RPMI7951 (cell line): ENCODE measurements around the gene SH3BP4. TPM values are rescaled to one million over a fixed set of nuclear protein-coding genes. Genes with fewer than 3 reads are reported as not detected.
A peak's percentile ranks its signal among the peaks of the same experiment; 100 is the strongest.

Experiments
- DNase-seq: peaks from one replicate; pipeline ENCODE4 v3.0.0-alpha.2; 2012; ENCODE audit warnings: low read depth
- total RNA-seq: library from RNA; depleted of rRNA; stranded (reverse); fragments of >200 nt; shearing (Covaris generic); gene quantifications from 2 replicates; pipeline ENCODE4 v1.2.3, GENCODE V29; 2014

SH3BP4 gene
- total RNA-seq, 1 experiment from 2014 or later: 86.6 TPM

- DNase-seq: no peak
Observed at GRCh38 chr2:235041918-235042575, 90.2 kb downstream of the SH3BP4 start.

- no peak for DNase-seq
Observed at GRCh38 chr2:235042576-235043515, 91.0 kb downstream of the SH3BP4 start.

GRCh38 chr2:235043762-235044500 lies 92.1 kb downstream of the SH3BP4 start:
- DNase-seq: no peak

- no peak for DNase-seq
Observed at GRCh38 chr2:235044501-235045271, 92.9 kb downstream of the SH3BP4 start.

DNA sequence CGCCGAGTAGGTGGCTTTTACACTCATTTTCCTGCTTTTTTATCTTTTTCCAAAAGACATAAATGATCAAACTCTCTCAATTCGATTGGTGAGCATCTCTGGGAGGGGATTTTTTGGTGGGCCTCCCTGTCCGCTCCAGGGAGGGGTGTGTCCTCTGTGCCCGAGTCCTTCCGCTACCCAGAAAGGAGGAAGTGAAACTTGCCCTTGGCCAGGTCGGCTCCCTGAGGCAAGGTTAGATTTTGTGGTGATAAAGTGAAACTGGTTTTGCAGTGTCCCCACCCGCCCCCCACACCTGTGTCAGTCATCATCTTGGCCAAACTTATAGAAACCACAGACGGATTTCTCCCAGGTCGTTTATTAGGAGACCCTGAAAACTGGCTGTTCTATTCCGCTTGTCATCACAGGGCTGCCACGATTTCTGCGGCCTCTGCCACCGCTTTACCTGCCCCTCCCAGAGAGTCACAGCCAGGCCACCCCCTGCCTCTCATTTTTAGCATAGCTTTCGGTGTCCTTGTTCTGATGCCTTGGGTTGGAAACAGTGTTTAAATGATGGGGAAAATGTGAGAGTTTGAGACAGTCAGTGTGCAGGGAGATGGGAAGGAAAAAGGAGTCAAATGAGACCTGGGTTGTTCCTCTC lies 93.6 kb downstream of the SH3BP4 start:
- DNase-seq: no peak

DNA sequence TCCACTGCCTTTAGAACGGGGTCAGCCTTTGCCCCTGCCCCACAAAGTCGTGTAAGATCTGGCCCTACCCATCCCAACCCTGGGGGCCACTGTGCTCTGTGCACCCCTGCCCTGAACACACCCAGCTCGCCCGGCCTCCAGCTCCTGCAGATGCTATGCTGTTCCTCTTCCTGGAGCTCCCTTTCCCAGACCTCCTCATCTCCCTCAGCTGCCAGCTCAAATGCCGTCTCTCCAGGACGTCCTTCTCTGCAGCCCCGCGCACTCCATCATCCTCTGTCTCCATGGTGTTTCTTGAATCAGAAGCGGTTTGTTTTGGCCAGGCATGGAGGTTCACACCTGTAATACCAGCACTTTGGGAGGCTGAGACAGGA lies 94.1 kb downstream of the SH3BP4 start:
- no peak for DNase-seq

- DNase-seq: no peak
Observed at GRCh38 chr2:235046589-235046988, 94.8 kb downstream of the SH3BP4 start.

DNA sequence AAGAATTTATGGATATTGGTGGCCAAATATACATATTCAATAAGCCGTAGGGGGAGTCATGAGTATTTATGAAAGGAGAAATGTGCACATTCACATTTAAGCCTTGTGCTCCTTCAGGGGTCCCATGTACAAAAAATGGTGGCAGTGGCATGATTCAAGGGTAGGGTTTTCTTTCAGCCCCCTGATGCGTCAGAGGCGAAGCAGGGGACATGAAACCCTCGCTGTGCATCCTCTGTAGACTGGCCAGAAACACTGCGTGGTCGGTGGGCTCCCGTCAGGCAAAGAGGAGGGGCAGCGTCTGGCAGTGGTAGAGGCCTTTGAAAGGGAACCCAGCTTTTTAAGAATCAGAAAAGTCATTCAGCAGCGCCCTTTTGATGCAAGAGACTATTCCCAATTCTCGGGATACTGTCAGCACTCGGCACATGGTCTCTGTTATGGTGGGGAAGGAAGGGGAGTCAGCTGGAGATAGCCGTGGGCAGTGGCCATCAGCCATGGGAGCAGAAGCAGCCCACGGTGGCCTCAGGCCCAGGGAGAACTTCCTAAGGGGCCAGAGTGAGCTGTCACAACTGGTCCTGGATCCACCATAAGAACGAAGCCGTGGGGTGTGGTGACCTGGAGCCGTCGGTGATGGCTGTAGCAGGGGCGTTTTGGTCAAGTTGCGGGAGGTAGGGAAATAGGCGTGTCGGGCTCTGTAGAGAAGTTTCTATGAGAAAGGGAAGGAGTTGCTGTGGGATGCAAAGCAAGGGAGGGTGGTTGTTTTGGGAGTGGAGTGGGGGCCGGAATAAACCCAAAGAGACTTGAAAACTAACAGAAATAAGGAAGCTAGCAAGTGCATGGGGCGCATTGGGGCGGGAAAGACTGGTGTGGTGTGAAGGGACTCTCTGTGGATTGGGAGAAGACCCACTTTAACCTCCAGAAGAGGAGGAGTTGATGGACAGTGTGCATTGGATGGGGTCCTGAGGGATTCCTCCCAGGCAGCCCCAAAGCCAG lies 95.6 kb downstream of the SH3BP4 start:
- DNase-seq: no peak

DNA sequence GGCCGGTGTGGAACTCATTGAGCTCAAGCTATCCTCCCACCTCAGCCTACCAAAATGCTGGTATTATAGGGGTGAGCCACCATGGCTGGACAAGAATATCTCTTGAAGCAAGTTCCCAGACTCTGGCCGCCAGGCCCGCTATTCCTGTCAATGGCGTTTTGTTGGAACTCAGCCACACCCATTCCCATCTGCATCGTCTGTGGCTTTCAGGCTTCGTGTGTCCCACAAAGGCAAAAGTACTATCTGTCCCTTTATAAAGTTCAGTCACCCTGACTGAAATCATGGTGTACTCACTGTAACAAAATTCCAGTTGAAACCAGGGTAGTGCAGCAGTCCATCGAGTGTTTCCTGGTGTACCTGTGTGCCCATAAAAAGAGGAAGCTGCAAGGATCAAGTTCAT lies 96.7 kb downstream of the SH3BP4 start:
- peak; percentile 57 for DNase-seq

- DNase-seq: no peak
Observed at GRCh38 chr2:235049069-235049468, 97.3 kb downstream of the SH3BP4 start.

GRCh38 chr2:235049719-235050118 lies 97.9 kb downstream of the SH3BP4 start:
- DNase-seq: no peak

GRCh38 chr2:235050980-235051351 lies 99.1 kb downstream of the SH3BP4 start:
- DNase-seq: peak; percentile 99

- DNase-seq: no peak
Observed at GRCh38 chr2:235051436-235052260, 99.8 kb downstream of the SH3BP4 start.

DNA sequence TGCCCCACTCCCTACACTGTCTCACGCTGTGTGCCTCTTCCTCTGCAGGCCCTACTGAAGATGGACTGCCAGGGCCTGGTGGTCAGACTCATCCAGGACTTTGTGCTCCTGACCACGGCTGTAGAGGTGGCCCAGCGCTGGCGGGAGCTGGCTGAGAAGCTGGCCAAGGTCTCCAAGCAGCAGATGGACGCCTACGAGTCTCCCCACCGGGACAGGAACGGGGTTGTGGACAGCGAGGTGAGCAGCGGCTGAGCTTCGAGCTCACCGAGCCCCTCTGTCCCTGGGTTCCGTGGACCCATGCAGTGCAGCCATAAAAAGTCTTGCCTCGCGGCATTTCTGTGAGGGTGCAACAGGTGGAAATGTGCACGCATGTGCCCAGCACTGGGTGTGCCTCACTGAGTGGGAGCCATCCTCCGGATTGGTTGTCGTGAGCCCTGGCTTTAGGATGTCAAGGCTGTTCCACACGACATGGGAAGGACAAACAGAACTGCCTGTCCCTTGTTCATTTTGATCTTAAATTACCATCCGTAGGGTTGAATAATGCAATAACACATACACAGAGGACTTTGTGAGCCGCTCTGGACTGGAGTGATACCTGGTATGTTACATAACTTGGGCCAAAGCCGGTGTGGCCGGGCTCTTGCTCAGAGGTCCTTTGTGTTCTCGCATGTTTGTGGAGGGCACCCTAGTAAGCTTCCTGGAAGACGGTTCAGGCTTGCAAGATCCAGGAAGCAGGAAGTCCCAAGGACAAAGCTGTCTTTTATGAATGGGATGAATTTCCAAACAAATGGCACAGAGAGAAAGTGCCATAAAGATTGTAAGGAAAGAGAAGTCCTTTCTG lies 100.9 kb downstream of the SH3BP4 start:
- no peak for DNase-seq

- DNase-seq: no peak
Observed at GRCh38 chr2:235053651-235054050, 101.8 kb downstream of the SH3BP4 start.

- no peak for DNase-seq
Observed at GRCh38 chr2:235054475-235054874, 102.7 kb downstream of the SH3BP4 start.

- DNase-seq: no peak
Observed at GRCh38 chr2:235054919-235055318, 103.1 kb downstream of the SH3BP4 start.

- peak; percentile 33 for DNase-seq
Observed at GRCh38 chr2:235055891-235056516, 104.2 kb downstream of the SH3BP4 start.
